ENCODE data around the gene ZNF860.

The ZNF860 gene

GRCh38 chr3:31981206-31982181 is at the start of gene ZNF860, which contains the start of gene OSBPL10:
TSS of gene ZNF860 (plus strand) at chr3:31981750. CDS start at chr3:31989080, 7,330 bp downstream.
TSS of gene OSBPL10 (minus strand) at chr3:31981262. CDS start at chr3:31981179, 83 bp downstream.
- peak; percentile 66 for DNase-seq (ENCODE audit: low read depth, low spot score)
- peak within 1 kb of the TSS; percentile 94 for H3K27ac ChIP-seq

- no peak for DNase-seq (ENCODE audit: low read depth, low spot score)
- H3K27ac ChIP-seq: no peak overlapping the region
These were observed 48.6 kb upstream of the ZNF860 start for GRCh38 chr3:31932990-31933389.

GRCh38 chr3:31934018-31934417 is 47.5 kb upstream of the ZNF860 start:
- no peak overlapping the region for H3K27ac ChIP-seq
- DNase-seq (ENCODE audit: low read depth, low spot score): no peak

GRCh38 chr3:31934866-31935265 is 46.7 kb upstream of the ZNF860 start:
- DNase-seq (ENCODE audit: low read depth, low spot score): no peak
- H3K27ac ChIP-seq: no peak overlapping the region

- no peak for DNase-seq (ENCODE audit: low read depth, low spot score)
- no peak overlapping the region for H3K27ac ChIP-seq
These were observed 45.0 kb upstream of the ZNF860 start for GRCh38 chr3:31936420-31937060.

GRCh38 chr3:31937225-31937624 is 44.3 kb upstream of the ZNF860 start:
- no peak for DNase-seq (ENCODE audit: low read depth, low spot score)
- no peak overlapping the region for H3K27ac ChIP-seq

GRCh38 chr3:31942446-31942845 is 39.1 kb upstream of the ZNF860 start:
- DNase-seq (ENCODE audit: low read depth, low spot score): no peak
- peak overlapping the region; percentile 62 for H3K27ac ChIP-seq

GRCh38 chr3:31943041-31943440 is 38.5 kb upstream of the ZNF860 start:
- DNase-seq (ENCODE audit: low read depth, low spot score): peak; percentile 26
- peak overlapping the region; percentile 62 for H3K27ac ChIP-seq

- H3K27ac ChIP-seq: no peak overlapping the region
- no peak for DNase-seq (ENCODE audit: low read depth, low spot score)
These were observed 35.9 kb upstream of the ZNF860 start for GRCh38 chr3:31945738-31946052.

GRCh38 chr3:31946484-31947081 is 35.0 kb upstream of the ZNF860 start:
- H3K27ac ChIP-seq: no peak overlapping the region
- no peak for DNase-seq (ENCODE audit: low read depth, low spot score)

- no peak for DNase-seq (ENCODE audit: low read depth, low spot score)
- peak overlapping the region; percentile 50 for H3K27ac ChIP-seq
These were observed 34.4 kb upstream of the ZNF860 start for GRCh38 chr3:31947162-31947561.

GRCh38 chr3:31947671-31948091 is 33.9 kb upstream of the ZNF860 start:
- H3K27ac ChIP-seq: peak overlapping the region; percentile 50
- no peak for DNase-seq (ENCODE audit: low read depth, low spot score)

- DNase-seq (ENCODE audit: low read depth, low spot score): no peak
- peak overlapping the region; percentile 50 for H3K27ac ChIP-seq
These were observed 33.3 kb upstream of the ZNF860 start for GRCh38 chr3:31948280-31948679.

GRCh38 chr3:31952205-31952604 is 29.3 kb upstream of the ZNF860 start:
- DNase-seq (ENCODE audit: low read depth, low spot score): no peak
- no peak overlapping the region for H3K27ac ChIP-seq

GRCh38 chr3:31953091-31953490 is 28.5 kb upstream of the ZNF860 start:
- DNase-seq (ENCODE audit: low read depth, low spot score): no peak
- H3K27ac ChIP-seq: no peak overlapping the region

- no peak for DNase-seq (ENCODE audit: low read depth, low spot score)
- no peak overlapping the region for H3K27ac ChIP-seq
These were observed 27.9 kb upstream of the ZNF860 start for GRCh38 chr3:31953636-31954035.

GRCh38 chr3:31955581-31955980 is 26.0 kb upstream of the ZNF860 start:
- no peak for DNase-seq (ENCODE audit: low read depth, low spot score)
- H3K27ac ChIP-seq: no peak overlapping the region

- no peak for DNase-seq (ENCODE audit: low read depth, low spot score)
- H3K27ac ChIP-seq: no peak overlapping the region
These were observed 24.4 kb upstream of the ZNF860 start for GRCh38 chr3:31957106-31957505.

GRCh38 chr3:31958701-31959152 is 22.8 kb upstream of the ZNF860 start:
- no peak for DNase-seq (ENCODE audit: low read depth, low spot score)
- no peak overlapping the region for H3K27ac ChIP-seq

- no peak for DNase-seq (ENCODE audit: low read depth, low spot score)
- no peak overlapping the region for H3K27ac ChIP-seq
These were observed 22.3 kb upstream of the ZNF860 start for GRCh38 chr3:31959251-31959650.
